IMR-90 (cell line): ENCODE results near the gene UPB1. TPM values are rescaled to one million over a fixed set of nuclear protein-coding genes. Genes with fewer than 3 reads are reported as not detected.
A peak's percentile ranks its signal among the peaks of the same experiment; 100 is the strongest.

Experiments used
- ATAC-seq: fragments of 200-7000 bp; cut with Tn5 transposase; 2 replicates; pipeline ENCODE4 v1.9.1; 2020; ENCODE audit warnings: low read depth, mild to moderate bottlenecking, moderate library complexity
- BruUV-seq: library from RNA; stranded (reverse); fragments of 400-500 nt; replicated peaks from 2 replicates; lab custom pipeline; 2021; lab: Mats Ljungman, UMichigan
- CTCF ChIA-PET: fragments of 300-600 bp; formaldehyde crosslinking; extraction: SDS; loops from one replicate; lab custom pipeline; 2021; ENCODE audit warnings: antibody characterized with exemption; lab: Yijun Ruan, JAX
- POLR2A ChIA-PET: fragments of 300-600 bp; sonication (Branson Sonifier 250); formaldehyde crosslinking; loops from one replicate; lab custom pipeline; 2022; ENCODE audit warnings: antibody characterized with exemption; ENCODE audit not compliant: unreplicated experiment; lab: Charles Lee
- DNase-seq: peaks from one replicate; pipeline ENCODE4 v3.0.0; 2013
- H2AFZ ChIP-seq: replicated peaks from 2 replicates; pipeline ENCODE3; 2013; ENCODE audit warnings: low read length, mild to moderate bottlenecking; ENCODE audit not compliant: poor library complexity
- H2AK5ac ChIP-seq: 2 replicates; pipeline ENCODE4 v1.6.1; 2013; ENCODE audit warnings: low read depth, low read length, inconsistent platforms
- H2AK9ac ChIP-seq: replicated peaks from 2 replicates; pipeline ENCODE3; 2013; ENCODE audit warnings: mild to moderate bottlenecking, low read depth, low read length, moderate library complexity; ENCODE audit not compliant: poor library complexity
- H2BK120ac ChIP-seq: 2 replicates; pipeline ENCODE4 v1.6.1; 2013; ENCODE audit warnings: low read depth, low read length, inconsistent platforms
- H2BK15ac ChIP-seq: 3 replicates; pipeline ENCODE4 v1.6.1; 2013; ENCODE audit warnings: low read depth, low read length, inconsistent platforms
- H2BK20ac ChIP-seq: 2 replicates; pipeline ENCODE4 v1.6.1; 2013; ENCODE audit warnings: low read depth, mild to moderate bottlenecking, inconsistent platforms, low read length, moderate library complexity
- H2BK5ac ChIP-seq: 2 replicates; pipeline ENCODE4 v1.6.1; 2013; ENCODE audit warnings: mild to moderate bottlenecking, low read depth, low read length, inconsistent platforms; ENCODE audit not compliant: poor library complexity, severe bottlenecking
- H3K14ac ChIP-seq: replicated peaks from 2 replicates; pipeline ENCODE4 v1.6.1; 2013; ENCODE audit warnings: low read depth, low read length, inconsistent platforms
- H3K18ac ChIP-seq: 2 replicates; pipeline ENCODE4 v1.6.1; 2013; ENCODE audit warnings: low read depth, low read length, control low read depth
- H3K23ac ChIP-seq: 2 replicates; pipeline ENCODE4 v1.6.1; 2013; ENCODE audit warnings: low read depth, low read length, inconsistent platforms
- H3K27ac ChIP-seq: 2 replicates; pipeline ENCODE4 v1.5.1; 2013; ENCODE audit warnings: mild to moderate bottlenecking, control low read depth, low read length; ENCODE audit not compliant: insufficient read depth
- H3K27me3 ChIP-seq: 2 replicates; pipeline ENCODE4 v1.6.1; 2013; ENCODE audit warnings: low read length; ENCODE audit not compliant: control insufficient read depth, insufficient read depth
- H3K36me3 ChIP-seq: 2 replicates; pipeline ENCODE4 v1.6.1; 2013; ENCODE audit warnings: low read length, mixed read lengths; ENCODE audit not compliant: control insufficient read depth, insufficient read depth
- H3K4ac ChIP-seq: 2 replicates; pipeline ENCODE4 v1.6.1; 2013; ENCODE audit warnings: low read depth, low read length, inconsistent platforms
- H3K4me1 ChIP-seq: 2 replicates; pipeline ENCODE4 v1.6.1; 2013; ENCODE audit warnings: low read length, mixed read lengths; ENCODE audit not compliant: control insufficient read depth, insufficient read depth
- H3K4me2 ChIP-seq: 2 replicates; pipeline ENCODE4 v1.6.1; 2013; ENCODE audit warnings: low read depth, mild to moderate bottlenecking, control low read depth, low read length, moderate library complexity
- H3K4me3 ChIP-seq: 2 replicates; pipeline ENCODE4 v1.5.1; 2013; ENCODE audit warnings: low read depth, mild to moderate bottlenecking, control low read depth, low read length, moderate library complexity; ENCODE audit not compliant: insufficient read depth
- H3K56ac ChIP-seq: 2 replicates; pipeline ENCODE4 v1.6.1; 2013; ENCODE audit warnings: low read length, inconsistent platforms; ENCODE audit not compliant: insufficient read depth; ENCODE audit errors: extremely low read depth
- H3K79me1 ChIP-seq, 2 experiments: 2 replicates each; pipeline ENCODE4 v1.6.1; 2013; ENCODE audit warnings: low read length in 2 of 2, inconsistent platforms in 1 of 2, low read depth in 1 of 2
- H3K9ac ChIP-seq: 2 replicates; pipeline ENCODE4 v1.6.1; 2013; ENCODE audit warnings: low read depth, low read length, control low read depth
- H3K9me1 ChIP-seq: 2 replicates; pipeline ENCODE4 v1.6.1; 2013; ENCODE audit warnings: low read length, inconsistent platforms; ENCODE audit not compliant: insufficient read depth
- H3K9me3 ChIP-seq: 2 replicates; pipeline ENCODE4 v1.6.1; 2013; ENCODE audit warnings: low read length; ENCODE audit not compliant: control insufficient read depth, insufficient read depth
- H4K20me1 ChIP-seq: 2 replicates; pipeline ENCODE4 v1.6.1; 2013; ENCODE audit warnings: low read length, inconsistent platforms; ENCODE audit not compliant: insufficient read depth
- H4K5ac ChIP-seq: 2 replicates; pipeline ENCODE4 v1.6.1; 2013; ENCODE audit warnings: mild to moderate bottlenecking, low read depth, low read length, control low read depth
- H4K8ac ChIP-seq, 2 experiments: 2 replicates each; pipeline ENCODE4 v1.6.1; 2013; ENCODE audit warnings: low read depth in 2 of 2, low read length in 2 of 2, control low read depth in 1 of 2, inconsistent platforms in 1 of 2
- H4K91ac ChIP-seq: 2 replicates; pipeline ENCODE4 v1.6.1; 2013; ENCODE audit warnings: low read depth, low read length, inconsistent platforms; ENCODE audit not compliant: insufficient read depth
- BHLHE40 ChIP-seq: fragments of 150-350 bp; IDR thresholded peaks from 2 replicates; pipeline ENCODE4 v1.6.1; 2016; ENCODE audit warnings: mild to moderate bottlenecking, low read depth, low read length
- CEBPB ChIP-seq: IDR thresholded peaks from 2 replicates; pipeline ENCODE4 v1.6.1; 2012; ENCODE audit warnings: low read depth, low read length, improper control_type of control experiment
- CHD1 ChIP-seq: IDR thresholded peaks from 2 replicates; pipeline ENCODE4 v1.6.1; 2012; ENCODE audit warnings: low read depth, low read length, improper control_type of control experiment
- ELK1 ChIP-seq: fragments of 150-350 bp; IDR thresholded peaks from 2 replicates; pipeline ENCODE4 v1.6.1; 2016; ENCODE audit warnings: low read depth, mild to moderate bottlenecking, low read length, moderate library complexity, borderline replicate concordance
- NFE2L2 ChIP-seq: fragments of 150-350 bp; IDR thresholded peaks from 2 replicates; pipeline ENCODE4 v1.6.1; 2016; ENCODE audit warnings: low read depth, mild to moderate bottlenecking, low read length
- POLR2A ChIP-seq: IDR thresholded peaks from 2 replicates; pipeline ENCODE4 v1.6.1; 2012; ENCODE audit warnings: mild to moderate bottlenecking, low read depth, low read length
- RAD21 ChIP-seq: IDR thresholded peaks from 2 replicates; pipeline ENCODE4 v1.6.1; 2012; ENCODE audit warnings: low read length, improper control_type of control experiment
- RCOR1 ChIP-seq: IDR thresholded peaks from 2 replicates; pipeline ENCODE4 v1.6.1; 2012; ENCODE audit warnings: mild to moderate bottlenecking, low read length, improper control_type of control experiment; ENCODE audit not compliant: insufficient replicate concordance
- USF2 ChIP-seq: fragments of 150-350 bp; IDR thresholded peaks from 2 replicates; pipeline ENCODE4 v1.6.1; 2017; ENCODE audit warnings: mild to moderate bottlenecking, antibody characterized with exemption, low read length, low read depth
- WGBS, 2 experiments: methylation state at CpG; one replicate each; pipeline versions ENCODE4 v1.1.5 to v1.1.7; 2013; ENCODE audit warnings: missing lambda C conversion rate in 2 of 2; ENCODE audit not compliant: insufficient read length in 1 of 2; ENCODE audit errors: extremely low coverage in 2 of 2; 5-methylcytosine and 5-hydroxymethylcytosine counted together
- dilution Hi-C: fragments of 300-500 bp; cut with HindIII; formaldehyde crosslinking; loops from one replicate; pipeline ENCODE4 v1.14.3; 2018; ENCODE audit warnings: low sequenced_read_pairs; ENCODE audit not compliant: unreplicated experiment
- in situ Hi-C: fragments of 300-500 bp; cut with MboI; formaldehyde crosslinking; loops from 3 replicates; pipeline ENCODE4 v1.14.3; 2019; ENCODE audit warnings: low sequenced_read_pairs, inconsistent platforms, mixed read lengths
- intact Hi-C: fragments of 100-400 bp; cut with micrococcal nuclease; formaldehyde crosslinking; loops from 2 replicates; pipeline ENCODE4 v1.10.0; 2022
- polyA plus RNA-seq, 3 experiments: library from polyadenylated mRNA; depleted of rRNA; stranded (reverse); fragments of >200 nt; gene quantifications; 2 replicates each; pipeline ENCODE4 v1.2.3, GENCODE V29; 2012; ENCODE audit warnings: low replicate concordance in 1 of 3
- total RNA-seq: library from RNA; depleted of rRNA; stranded (reverse); fragments of >200 nt; gene quantifications from 2 replicates; pipeline ENCODE4 v1.2.3, GENCODE V29; 2012

UPB1 gene
- total and polyA plus RNA-seq, 2 of the 4 experiments (the other 2 are of a cell fraction) = under 0.01 to 0.02 TPM

GRCh38 chr22:24513378-24514240, 18.5 kb downstream of the UPB1 start:
- intact Hi-C loops (no loop called here), in situ Hi-C loops (no loop called here), dilution Hi-C loops (no loop called here)
- TF ChIP-seq POLR2A = no peak
- no peak for TF ChIP-seq ELK1
- no peak for TF ChIP-seq NFE2L2
- TF ChIP-seq USF2 = no peak
- no peak for TF ChIP-seq RAD21
- TF ChIP-seq BHLHE40 = no peak
- no peak for TF ChIP-seq CEBPB
- no peak for TF ChIP-seq CHD1
- no peak for TF ChIP-seq RCOR1
- Histone ChIP-seq H2AFZ (peak overlapping the region; percentile 16), H3K18ac (no peak overlapping the region), H3K23ac (no peak overlapping the region), H4K91ac (no peak overlapping the region), H4K5ac (no peak overlapping the region), H3K56ac (no peak overlapping the region), H3K4me2 (no peak overlapping the region), H3K9me1 (0 out of 2 replicates have a peak, but pooled peaks cover 4% of the 10 kb centered on the region), H2BK20ac (no peak overlapping the region), H2AK9ac (no peak overlapping the region), H4K20me1 (no peaks in the 10 kb centered on the region), H3K36me3 (no peaks in the 10 kb centered on the region), H3K9me3 (no peaks in the 10 kb centered on the region), H3K4me1 (peaks cover 13% of the 10 kb centered on the region), H3K27ac (no peak overlapping the region), H2AK5ac (no peak overlapping the region), H3K79me1 (no peaks in the 10 kb centered on the region), H3K4me3 (no peak overlapping the region), H2BK5ac (no peak overlapping the region), H3K14ac (no peak overlapping the region), H3K4ac (no peak overlapping the region), H2BK15ac (no peak overlapping the region), H3K9ac (no peak overlapping the region), H2BK120ac (no peak overlapping the region), H3K27me3 (peaks cover 6% of the 10 kb centered on the region), H4K8ac (no peak overlapping the region)
- ChIA-PET CTCF (no interaction called here), POLR2A (no interaction called here)
- WGBS, 2 experiments = 100% methylated on average over 2 of the region's 9 CpGs; no CpG with 5 or more reads in 1 of the 2 experiments
- no TSS peak for BruUV-seq
- ATAC-seq = no peak
- DNase-seq = no peak
